ENCODE measurements around the gene SWAP70.

- TF ChIP-seq, protein P1, sequence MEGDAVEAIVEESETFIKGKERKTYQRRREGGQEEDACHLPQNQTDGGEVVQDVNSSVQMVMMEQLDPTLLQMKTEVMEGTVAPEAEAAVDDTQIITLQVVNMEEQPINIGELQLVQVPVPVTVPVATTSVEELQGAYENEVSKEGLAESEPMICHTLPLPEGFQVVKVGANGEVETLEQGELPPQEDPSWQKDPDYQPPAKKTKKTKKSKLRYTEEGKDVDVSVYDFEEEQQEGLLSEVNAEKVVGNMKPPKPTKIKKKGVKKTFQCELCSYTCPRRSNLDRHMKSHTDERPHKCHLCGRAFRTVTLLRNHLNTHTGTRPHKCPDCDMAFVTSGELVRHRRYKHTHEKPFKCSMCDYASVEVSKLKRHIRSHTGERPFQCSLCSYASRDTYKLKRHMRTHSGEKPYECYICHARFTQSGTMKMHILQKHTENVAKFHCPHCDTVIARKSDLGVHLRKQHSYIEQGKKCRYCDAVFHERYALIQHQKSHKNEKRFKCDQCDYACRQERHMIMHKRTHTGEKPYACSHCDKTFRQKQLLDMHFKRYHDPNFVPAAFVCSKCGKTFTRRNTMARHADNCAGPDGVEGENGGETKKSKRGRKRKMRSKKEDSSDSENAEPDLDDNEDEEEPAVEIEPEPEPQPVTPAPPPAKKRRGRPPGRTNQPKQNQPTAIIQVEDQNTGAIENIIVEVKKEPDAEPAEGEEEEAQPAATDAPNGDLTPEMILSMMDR (IDR thresholded peaks at IDR 0.05; ENCODE audit: low read depth, low read length, poor library complexity, severe bottlenecking) = no peak
- TF ChIP-seq EZH2phosphoT487 (IDR thresholded peaks at IDR 0.05; ENCODE audit: borderline replicate concordance, low read length) = no peak
Observed at GRCh38 chr11:9663699-9664275, at the start of gene SWAP70.
